OCI-LY3 (cell line): ENCODE measurements around the gene TSC22D1.

ENCODE experiments used
- H2AFZ ChIP-seq: fragments of 200-600, 300-600 bp; shearing (Covaris generic); 2 replicates; pipeline ENCODE4 v1.6.0; 2014; ENCODE audit warnings: antibody characterized with exemption, low read depth, low read length
- H3K27ac ChIP-seq: fragments of 200-600, 300-600 bp; sonication (generic); 2 replicates; pipeline ENCODE4 v1.5.1; 2014; ENCODE audit warnings: mild to moderate bottlenecking, low read length, moderate library complexity, mixed read lengths
- H3K27me3 ChIP-seq: fragments of 200-600, 300-600 bp; sonication (generic); 2 replicates; pipeline ENCODE4 v1.6.1; 2014; ENCODE audit warnings: low read depth, low read length, mixed read lengths
- H3K36me3 ChIP-seq: fragments of 200-600, 300-600 bp; sonication (generic); replicated peaks from 2 replicates; pipeline ENCODE3; 2014; ENCODE audit warnings: low read depth, low read length, mixed read lengths
- H3K4me1 ChIP-seq: fragments of 300-600, 200-600 bp; sonication (generic); 2 replicates; pipeline ENCODE4 v1.6.1; 2014; ENCODE audit warnings: low read length, mixed read lengths
- H3K4me2 ChIP-seq: fragments of 200-600, 300-600 bp; sonication (generic); 2 replicates; pipeline ENCODE4 v1.6.1; 2014; ENCODE audit warnings: low read length, mixed read lengths
- H3K4me3 ChIP-seq: fragments of 300-600, 200-600 bp; sonication (generic); 2 replicates; pipeline ENCODE4 v1.5.1; 2014; ENCODE audit warnings: antibody characterized with exemption, mild to moderate bottlenecking, low read length, moderate library complexity
- H3K79me2 ChIP-seq: fragments of 300-600, 200-600 bp; shearing (Covaris generic); 2 replicates; pipeline ENCODE4 v1.6.1; 2014; ENCODE audit warnings: mild to moderate bottlenecking, low read length, mixed read lengths
- H3K9ac ChIP-seq: fragments of 300-600, 200-600 bp; shearing (Covaris generic); 2 replicates; pipeline ENCODE4 v1.6.0; 2014; ENCODE audit warnings: mild to moderate bottlenecking, low read length, moderate library complexity
- H3K9me3 ChIP-seq: fragments of 200-600, 300-600 bp; shearing (Covaris generic); 2 replicates; pipeline ENCODE4 v1.6.1; 2014; ENCODE audit warnings: low read length, mixed read lengths; ENCODE audit not compliant: insufficient read depth
- H4K20me1 ChIP-seq: fragments of 200-600, 300-600 bp; sonication (generic); 2 replicates; pipeline ENCODE4 v1.6.1; 2016; ENCODE audit warnings: low read length, mixed read lengths; ENCODE audit not compliant: insufficient read depth
- CTCF ChIP-seq: fragments of 200-600, 300-600 bp; sonication (generic); IDR thresholded peaks from 2 replicates; pipeline ENCODE4 v1.5.1; 2014; ENCODE audit warnings: antibody characterized with exemption, low read length, low read depth
- EZH2phosphoT487 ChIP-seq: fragments of 200-600 bp; shearing (Covaris generic); IDR thresholded peaks from 2 replicates; pipeline ENCODE4 v1.6.1; 2018; ENCODE audit warnings: antibody characterized with exemption, mixed run types, low read depth

The TSC22D1 gene

DNA sequence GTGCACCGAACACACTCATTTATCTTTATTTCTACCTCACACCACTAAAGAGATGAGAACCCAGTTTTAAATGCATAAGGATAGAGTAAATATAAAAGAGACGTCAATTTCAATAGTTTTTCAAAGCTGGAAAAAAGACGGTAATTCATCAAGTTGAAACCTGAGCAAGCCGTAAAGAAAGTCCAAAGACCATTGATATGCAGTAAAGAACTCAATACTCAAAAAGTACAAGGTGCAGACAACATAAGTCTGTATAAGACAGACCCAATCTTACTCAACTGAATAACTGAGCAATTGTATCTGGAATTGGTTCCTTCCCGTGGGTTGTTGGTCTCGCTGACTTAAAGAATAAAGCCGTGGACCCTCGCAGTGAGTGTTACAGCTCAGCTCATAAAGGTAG is 120.4 kb downstream of the TSC22D1 start:
- Histone ChIP-seq H3K4me2 (no peak overlapping the region), H3K9ac (no peak overlapping the region), H3K27ac (no peak overlapping the region), H3K36me3 (no peaks in the 10 kb centered on the region), H3K27me3 (no peaks in the 10 kb centered on the region), H3K4me1 (no peaks in the 10 kb centered on the region), H3K9me3 (no peaks in the 10 kb centered on the region), H3K79me2 (no peaks in the 10 kb centered on the region), H4K20me1 (no peaks in the 10 kb centered on the region), H3K4me3 (no peak overlapping the region), H2AFZ (no peak overlapping the region)
- TF ChIP-seq EZH2phosphoT487 (no peak), CTCF (no peak)

DNA sequence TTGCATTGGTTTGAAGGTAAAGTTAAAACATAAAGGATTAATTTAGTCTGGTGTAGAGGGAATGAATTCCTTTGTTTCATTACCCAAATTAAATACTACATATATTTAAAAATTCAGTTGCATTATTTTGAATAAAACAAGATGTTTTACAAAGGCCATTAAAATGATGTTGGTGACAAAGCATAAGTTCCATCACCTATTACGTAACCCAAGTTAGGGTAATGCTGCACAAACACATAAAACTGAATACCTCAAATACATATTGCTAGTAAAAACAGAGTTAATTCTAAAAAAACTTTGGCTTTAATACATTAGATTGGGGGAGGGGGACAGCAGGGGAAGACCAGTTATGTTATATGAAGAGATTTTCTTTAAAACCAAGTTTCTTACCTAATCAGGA is 122.2 kb downstream of the TSC22D1 start:
- Histone ChIP-seq H3K4me1 (no peaks in the 10 kb centered on the region), H3K4me2 (no peak overlapping the region), H4K20me1 (no peaks in the 10 kb centered on the region), H3K79me2 (no peaks in the 10 kb centered on the region), H2AFZ (no peak overlapping the region), H3K27me3 (no peaks in the 10 kb centered on the region), H3K4me3 (no peak overlapping the region), H3K27ac (no peak overlapping the region), H3K9ac (no peak overlapping the region), H3K36me3 (no peaks in the 10 kb centered on the region), H3K9me3 (no peaks in the 10 kb centered on the region)
- no peak for TF ChIP-seq CTCF
- no peak for TF ChIP-seq EZH2phosphoT487

DNA sequence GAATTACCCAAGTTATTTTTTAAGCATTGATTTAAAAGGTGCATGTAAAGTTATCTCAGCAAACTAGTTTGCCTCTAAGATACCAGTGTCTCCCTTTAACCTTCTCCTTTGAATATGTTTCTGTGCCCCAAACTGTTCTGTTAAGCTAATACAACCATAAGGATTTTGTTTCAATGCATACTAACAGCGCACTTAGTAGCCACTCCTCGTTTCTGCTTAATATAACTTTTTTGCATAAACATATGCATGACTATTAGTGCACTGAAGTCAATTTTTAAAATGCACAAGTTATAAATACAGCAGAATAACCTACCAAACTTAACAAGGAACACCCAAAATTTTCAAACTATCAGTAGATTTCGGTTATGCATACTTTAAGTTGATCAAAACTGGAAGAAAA is 123.1 kb downstream of the TSC22D1 start:
- H4K20me1 ChIP-seq = no peaks in the 10 kb centered on the region
- H3K27ac ChIP-seq = no peak overlapping the region
- H2AFZ ChIP-seq = no peak overlapping the region
- H3K27me3 ChIP-seq = no peaks in the 10 kb centered on the region
- H3K9me3 ChIP-seq = no peaks in the 10 kb centered on the region
- H3K4me2 ChIP-seq = no peak overlapping the region
- H3K36me3 ChIP-seq = no peaks in the 10 kb centered on the region
- H3K79me2 ChIP-seq = no peaks in the 10 kb centered on the region
- TF ChIP-seq CTCF (no peak), EZH2phosphoT487 (no peak)
- no peak overlapping the region for H3K9ac ChIP-seq
- no peaks in the 10 kb centered on the region for H3K4me1 ChIP-seq
- no peak overlapping the region for H3K4me3 ChIP-seq

DNA sequence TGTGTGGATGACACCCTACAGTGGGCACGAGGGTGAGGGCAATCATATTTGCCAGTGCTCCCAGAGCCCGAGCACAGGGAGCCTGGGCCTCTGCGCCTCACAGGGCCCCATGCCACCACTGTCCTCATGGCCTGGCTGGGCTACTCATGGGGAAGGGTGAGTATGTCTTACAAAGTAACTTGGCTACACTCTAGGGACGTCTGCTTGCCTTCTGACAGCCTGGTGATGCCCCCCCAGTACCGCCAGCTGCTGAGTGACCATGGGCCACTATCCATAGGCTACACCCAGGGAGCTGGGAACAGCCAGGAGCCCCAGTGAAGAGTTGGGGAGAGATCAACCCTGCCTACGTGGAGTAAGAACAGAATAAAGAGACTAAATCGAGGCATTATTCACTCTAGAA is 123.7 kb downstream of the TSC22D1 start:
- no peaks in the 10 kb centered on the region for H3K9me3 ChIP-seq
- no peaks in the 10 kb centered on the region for H3K4me1 ChIP-seq
- no peaks in the 10 kb centered on the region for H3K36me3 ChIP-seq
- H3K79me2 ChIP-seq = no peaks in the 10 kb centered on the region
- H2AFZ ChIP-seq = no peak overlapping the region
- H3K9ac ChIP-seq = no peak overlapping the region
- TF ChIP-seq EZH2phosphoT487 = no peak
- no peak for TF ChIP-seq CTCF
- no peak overlapping the region for H3K27ac ChIP-seq
- no peak overlapping the region for H3K4me2 ChIP-seq
- no peaks in the 10 kb centered on the region for H4K20me1 ChIP-seq
- H3K4me3 ChIP-seq = no peak overlapping the region
- H3K27me3 ChIP-seq = no peaks in the 10 kb centered on the region
